GM23338 (cell line): ENCODE measurements around the gene DYRK1A. TPM values are rescaled to one million over a fixed set of nuclear protein-coding genes. Genes with fewer than 3 reads are reported as not detected.

Source experiments
- ATAC-seq: fragments of 200-7000 bp; cut with Tn5 transposase; 3 replicates; pipeline ENCODE4 v1.9.1; 2020
- DNase-seq: peaks from one replicate; pipeline ENCODE4 v3.0.0-alpha.2; 2015; ENCODE audit warnings: low spot score
- H2AFZ ChIP-seq: fragments of 200-600 bp; sonication (generic); 2 replicates; pipeline ENCODE4 v1.8.0; 2016; ENCODE audit warnings: antibody characterized with exemption, mild to moderate bottlenecking, moderate library complexity
- H3F3A ChIP-seq: fragments of 200-600 bp; sonication (generic); replicated peaks from 2 replicates; pipeline ENCODE4 v1.8.0; 2017; ENCODE audit warnings: antibody characterized with exemption, mixed run types, low read depth
- H3K27ac ChIP-seq: fragments of 200-600 bp; sonication (generic); 2 replicates; pipeline ENCODE4 v1.6.1; 2016; ENCODE audit warnings: low read depth
- H3K27me3 ChIP-seq: fragments of 200-600 bp; sonication (generic); 2 replicates; pipeline ENCODE4 v1.8.0; 2016; ENCODE audit warnings: mild to moderate bottlenecking, mixed run types, moderate library complexity; ENCODE audit not compliant: insufficient read depth
- H3K36me3 ChIP-seq: fragments of 200-600 bp; sonication (generic); 2 replicates; pipeline ENCODE4 v1.8.0; 2016; ENCODE audit warnings: mild to moderate bottlenecking; ENCODE audit not compliant: insufficient read depth
- H3K4me1 ChIP-seq: fragments of 200-600 bp; sonication (generic); 2 replicates; pipeline ENCODE4 v1.8.0; 2016; ENCODE audit warnings: mild to moderate bottlenecking, moderate library complexity; ENCODE audit not compliant: insufficient read depth
- H3K4me2 ChIP-seq: fragments of 200-600 bp; sonication (generic); 2 replicates; pipeline ENCODE4 v1.7.1; 2017; ENCODE audit warnings: mixed run types
- H3K4me3 ChIP-seq: fragments of 200-600 bp; sonication (generic); 2 replicates; pipeline ENCODE4 v1.6.1; 2016; ENCODE audit warnings: mixed run types
- H3K79me2 ChIP-seq: fragments of 200-600 bp; sonication (generic); replicated peaks from 2 replicates; pipeline ENCODE4 v1.8.0; 2017; ENCODE audit warnings: mild to moderate bottlenecking; ENCODE audit not compliant: insufficient read depth
- H3K9me2 ChIP-seq: fragments of 200-600 bp; sonication (generic); 2 replicates; pipeline ENCODE4 v1.8.0; 2017; ENCODE audit not compliant: insufficient read depth
- H4K20me1 ChIP-seq: fragments of 200-600 bp; sonication (generic); replicated peaks from 2 replicates; pipeline ENCODE4 v1.8.0; 2017; ENCODE audit warnings: mild to moderate bottlenecking; ENCODE audit not compliant: insufficient read depth
- H3K27ac Mint-ChIP-seq: 2 replicates; pipeline ENCODE4 v1.8.0; 2020; ENCODE audit warnings: inconsistent platforms, mild to moderate bottlenecking, moderate library complexity, mixed read lengths
- H3K27me3 Mint-ChIP-seq: 3 replicates; pipeline ENCODE4 v1.8.0; 2022; ENCODE audit warnings: low read depth, mild to moderate bottlenecking, moderate library complexity, mixed read lengths, inconsistent platforms; ENCODE audit not compliant: insufficient read depth, poor library complexity
- H3K36me3 Mint-ChIP-seq: 3 replicates; pipeline ENCODE4 v1.8.0; 2021; ENCODE audit warnings: low read depth, mild to moderate bottlenecking, inconsistent platforms, moderate library complexity, mixed read lengths
- H3K4me1 Mint-ChIP-seq: 3 replicates; pipeline ENCODE4 v1.8.0; 2020; ENCODE audit warnings: mild to moderate bottlenecking, inconsistent platforms, mixed read lengths
- H3K4me3 Mint-ChIP-seq: 3 replicates; pipeline ENCODE4 v1.8.0; 2021; ENCODE audit warnings: moderate library complexity, mild to moderate bottlenecking, inconsistent platforms, mixed read lengths
- H3K9me3 Mint-ChIP-seq: 3 replicates; pipeline ENCODE4 v1.8.0; 2020; ENCODE audit warnings: moderate library complexity, mild to moderate bottlenecking, inconsistent platforms, mixed read lengths
- CREB1 ChIP-seq: fragments of 250-450 bp; sonication (Bioruptor Pico); IDR thresholded peaks from 2 replicates; pipeline ENCODE4 v1.5.0; 2020; ENCODE audit warnings: low read depth, mild to moderate bottlenecking, moderate library complexity
- EZH2 ChIP-seq: fragments of 200-600 bp; sonication (generic); IDR thresholded peaks from one replicate; pipeline ENCODE4 v1.8.0; 2017; ENCODE audit warnings: antibody characterized with exemption, mild to moderate bottlenecking, low read depth; ENCODE audit not compliant: unreplicated experiment
- JUNB ChIP-seq: IDR thresholded peaks from one replicate; pipeline ENCODE4 v1.6.1; 2016; ENCODE audit warnings: antibody characterized with exemption; ENCODE audit not compliant: unreplicated experiment
- NANOG ChIP-seq: IDR thresholded peaks from 2 replicates; pipeline ENCODE4 v1.6.1; 2016; ENCODE audit warnings: antibody characterized with exemption, borderline replicate concordance
- REST ChIP-seq: IDR thresholded peaks from one replicate; pipeline ENCODE4 v1.6.1; 2018; ENCODE audit warnings: antibody characterized with exemption; ENCODE audit not compliant: unreplicated experiment
- STAT1 ChIP-seq: IDR thresholded peaks from one replicate; pipeline ENCODE4 v1.6.1; 2016; ENCODE audit warnings: antibody characterized with exemption; ENCODE audit not compliant: unreplicated experiment
- ZNF114 ChIP-seq: fragments of 250-450 bp; sonication (Bioruptor Pico); IDR thresholded peaks from 2 replicates; pipeline ENCODE4 v1.5.0; 2020; ENCODE audit warnings: mild to moderate bottlenecking, moderate library complexity
- ZNF331 ChIP-seq: fragments of 250-450 bp; sonication (Bioruptor Pico); IDR thresholded peaks from 2 replicates; pipeline ENCODE4 v1.5.0; 2020; ENCODE audit warnings: low read depth, mild to moderate bottlenecking, moderate library complexity
- ZNF462 ChIP-seq: fragments of 250-450 bp; sonication (Bioruptor Pico); IDR thresholded peaks from 2 replicates; pipeline ENCODE4 v1.5.0; 2020; ENCODE audit warnings: mild to moderate bottlenecking, moderate library complexity
- polyA plus RNA-seq: library from polyadenylated mRNA; unstranded; fragments of >200 nt; fragmentation: Nextera tagmentation; extraction: Ambion mirVana; gene quantifications from 2 replicates; pipeline ENCODE4 v1.2.1, GENCODE V29; 2016
- total RNA-seq: library from RNA; depleted of rRNA; stranded (reverse); fragments of >200 nt; shearing (Covaris generic); gene quantifications from 2 replicates; pipeline ENCODE4 v1.2.3, GENCODE V29; 2014
- TF ChIP-seq, protein P1 (sequence below), 2 experiments: fragments of 200-600 bp in 1 of 2; sonication (generic) in 1 of 2; conservative IDR thresholded peaks; 2 replicates each; pipeline versions ENCODE4 v1.5.1 to v1.6.1; 2016 to 2017; ENCODE audit warnings: antibody characterized with exemption in 2 of 2, low read depth in 2 of 2, mild to moderate bottlenecking in 2 of 2, moderate library complexity in 1 of 2

Gene DYRK1A
- total and polyA plus RNA-seq, 2 experiments from 2014 or later: 10.3 to 84.7 TPM

GRCh38 chr21:37431243-37431642 lies 64.7 kb downstream of the DYRK1A start (continued):
- TF ChIP-seq, protein P1, sequence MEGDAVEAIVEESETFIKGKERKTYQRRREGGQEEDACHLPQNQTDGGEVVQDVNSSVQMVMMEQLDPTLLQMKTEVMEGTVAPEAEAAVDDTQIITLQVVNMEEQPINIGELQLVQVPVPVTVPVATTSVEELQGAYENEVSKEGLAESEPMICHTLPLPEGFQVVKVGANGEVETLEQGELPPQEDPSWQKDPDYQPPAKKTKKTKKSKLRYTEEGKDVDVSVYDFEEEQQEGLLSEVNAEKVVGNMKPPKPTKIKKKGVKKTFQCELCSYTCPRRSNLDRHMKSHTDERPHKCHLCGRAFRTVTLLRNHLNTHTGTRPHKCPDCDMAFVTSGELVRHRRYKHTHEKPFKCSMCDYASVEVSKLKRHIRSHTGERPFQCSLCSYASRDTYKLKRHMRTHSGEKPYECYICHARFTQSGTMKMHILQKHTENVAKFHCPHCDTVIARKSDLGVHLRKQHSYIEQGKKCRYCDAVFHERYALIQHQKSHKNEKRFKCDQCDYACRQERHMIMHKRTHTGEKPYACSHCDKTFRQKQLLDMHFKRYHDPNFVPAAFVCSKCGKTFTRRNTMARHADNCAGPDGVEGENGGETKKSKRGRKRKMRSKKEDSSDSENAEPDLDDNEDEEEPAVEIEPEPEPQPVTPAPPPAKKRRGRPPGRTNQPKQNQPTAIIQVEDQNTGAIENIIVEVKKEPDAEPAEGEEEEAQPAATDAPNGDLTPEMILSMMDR (conservative IDR thresholded peaks at IDR 0.05; ENCODE audit: low read depth in 2 of 2): no peak
- no peak for TF ChIP-seq REST
- TF ChIP-seq EZH2: no peak
- TF ChIP-seq JUNB: no peak

DNA sequence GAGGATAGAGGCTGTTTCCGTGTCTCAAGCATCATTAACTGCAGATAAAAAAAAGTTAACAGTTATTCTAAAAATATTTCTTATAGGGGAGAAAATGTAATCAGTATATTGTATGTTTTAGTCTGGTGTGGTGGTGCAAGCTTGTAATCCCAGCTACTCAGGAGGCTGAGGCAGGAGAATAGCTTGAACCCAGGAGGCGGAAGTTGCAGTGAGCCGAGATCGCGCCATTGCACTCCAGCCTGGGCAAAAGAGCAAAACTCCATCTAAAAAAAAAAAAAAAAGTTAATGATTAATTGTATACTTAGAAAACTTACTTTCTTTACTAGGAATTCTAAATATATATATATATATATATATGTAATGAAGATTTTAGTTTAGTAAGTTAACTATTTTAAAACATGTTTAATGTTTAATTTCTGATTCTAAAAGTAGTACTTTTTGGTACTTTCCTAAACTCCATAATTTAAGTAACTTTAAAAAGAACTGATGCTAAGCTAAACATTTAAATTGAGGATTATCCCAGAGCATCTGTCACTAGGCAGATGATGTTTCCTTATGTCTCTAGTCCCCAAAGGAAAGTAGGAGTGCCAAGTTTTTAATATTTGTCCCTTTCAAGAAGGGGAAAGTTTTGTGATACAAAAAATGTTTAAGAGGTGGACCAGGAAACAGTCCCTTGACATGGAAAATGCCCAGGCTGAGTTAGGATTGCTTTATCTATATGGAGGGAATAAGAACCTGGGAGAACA lies 66.3 kb downstream of the DYRK1A start:
- Histone ChIP-seq H3K4me1 (peaks cover 41% of the 10 kb centered on the region), H3K36me3 (no peaks in the 10 kb centered on the region), H3K27ac (no peak overlapping the region), H3K9me2 (no peaks in the 10 kb centered on the region), H3K27me3 (no peaks in the 10 kb centered on the region), H3K4me2 (no peak overlapping the region), H3F3A (no peaks in the 10 kb centered on the region), H3K79me2 (peaks cover 97% of the 10 kb centered on the region), H2AFZ (no peak overlapping the region), H4K20me1 (peaks cover 16% of the 10 kb centered on the region), H3K4me3 (no peak overlapping the region)
- DNase-seq (no peak), ATAC-seq (no peak)
- Mint-ChIP-seq H3K4me1 (peaks cover 46% of the 10 kb centered on the region), H3K9me3 (no peaks in the 10 kb centered on the region), H3K27me3 (peaks cover 2% of the 10 kb centered on the region), H3K36me3 (peaks cover 8% of the 10 kb centered on the region; the same call in 2 of the 3 replicates), H3K4me3 (no peak overlapping the region), H3K27ac (no peak overlapping the region)
- no peak for TF ChIP-seq NANOG
- TF ChIP-seq ZNF462 (CRISPR knock-in tag): no peak
- TF ChIP-seq ZNF331: no peak
- no peak for TF ChIP-seq STAT1
- TF ChIP-seq ZNF114 (CRISPR knock-in tag): no peak
- no peak for TF ChIP-seq CREB1 (CRISPR knock-in tag)
